ENCODE results near the gene SORCS3. TPM values are rescaled to one million over a fixed set of nuclear protein-coding genes. Genes with fewer than 3 reads are reported as not detected.
A peak's percentile ranks its signal among the peaks of the same experiment; 100 is the strongest.

Gene SORCS3
- total RNA-seq, 1 experiment from 2014 or later, result not detected

- no peak for DNase-seq (ENCODE audit: unreplicated experiment)
- Mint-ChIP-seq H3K9me3 (ENCODE audit: unreplicated experiment) (no peaks in the 10 kb centered on the region), H3K4me1 (ENCODE audit: insufficient read depth, unreplicated experiment) (no peaks in the 10 kb centered on the region), H3K4me3 (ENCODE audit: unreplicated experiment) (no peak overlapping the region), H3K27ac (ENCODE audit: low read depth, unreplicated experiment) (no peak overlapping the region), H3K27me3 (ENCODE audit: insufficient read depth, unreplicated experiment) (peaks cover 31% of the 10 kb centered on the region), H3K36me3 (ENCODE audit: insufficient read depth, unreplicated experiment) (no peaks in the 10 kb centered on the region)
- no peak for TF ChIP-seq CTCF (IDR thresholded peaks at IDR 0.05; ENCODE audit: unreplicated experiment)
- ChIA-PET POLR2A (no interaction called here), CTCF (no interaction called here)
- no TSS peak for BruUV-seq (replicated peaks)
- intact Hi-C loops (cut with micrococcal nuclease), result loop anchor here (10.0 kb wide), 1 partner anchor 1049 kb away; no protein-coding TSS in a partner anchor
Measured at GRCh38 chr10:104646146-104646545, 5.1 kb downstream of the SORCS3 start.

DNA sequence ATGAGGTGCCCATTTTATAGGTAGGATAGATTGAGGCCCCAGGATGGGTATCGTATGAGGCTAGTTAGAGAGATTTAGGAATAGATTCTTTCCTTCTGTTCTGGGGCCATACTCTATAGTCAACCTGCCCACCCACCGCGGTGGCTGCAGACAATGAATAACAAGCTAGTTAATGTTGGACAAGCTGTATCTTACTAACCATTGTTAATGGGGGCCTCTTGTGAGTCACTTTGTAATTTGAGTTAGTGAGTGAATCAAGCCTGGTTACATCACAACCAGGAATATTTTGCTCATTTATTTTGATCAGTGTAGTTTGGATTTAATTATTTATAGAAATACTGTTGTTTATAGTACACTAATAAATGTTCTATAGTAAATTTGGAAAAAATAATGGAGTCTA is 7.3 kb downstream of the SORCS3 start:
- Mint-ChIP-seq H3K27ac (ENCODE audit: low read depth, unreplicated experiment) (no peak overlapping the region), H3K4me3 (ENCODE audit: unreplicated experiment) (no peak overlapping the region), H3K9me3 (ENCODE audit: unreplicated experiment) (no peaks in the 10 kb centered on the region), H3K27me3 (ENCODE audit: insufficient read depth, unreplicated experiment) (peaks cover 24% of the 10 kb centered on the region), H3K4me1 (ENCODE audit: insufficient read depth, unreplicated experiment) (no peaks in the 10 kb centered on the region), H3K36me3 (ENCODE audit: insufficient read depth, unreplicated experiment) (no peaks in the 10 kb centered on the region)
- POLR2A ChIA-PET, result no interaction called here
- no peak for DNase-seq (ENCODE audit: unreplicated experiment)
- intact Hi-C loops (cut with micrococcal nuclease), result loop anchor here (10.0 kb wide), 1 partner anchor 1046 kb away; no protein-coding TSS in a partner anchor
- no TSS peak for BruUV-seq (replicated peaks)
- CTCF ChIA-PET, result interaction anchor here (0.7 to 0.8 kb wide), 2 partner anchors 9 to 163 kb away, joined by 3 read pairs; no protein-coding TSS in a partner anchor
- no peak for TF ChIP-seq CTCF (IDR thresholded peaks at IDR 0.05; ENCODE audit: unreplicated experiment)

GRCh38 chr10:104650072-104650471 is 9.0 kb downstream of the SORCS3 start:
- TF ChIP-seq CTCF (IDR thresholded peaks at IDR 0.05; ENCODE audit: unreplicated experiment), result peak; percentile 39
- POLR2A ChIA-PET, result interaction anchor here (0.6 kb wide), 1 partner anchor 14 kb away, joined by 3 read pairs; no protein-coding TSS in a partner anchor
- CTCF ChIA-PET, result interaction anchor here (0.7 to 2.1 kb wide), 5 partner anchors 12 to 274 kb away, joined by 3 to 6 read pairs (median 4); no protein-coding TSS in a partner anchor
- H3K27ac Mint-ChIP-seq (ENCODE audit: low read depth, unreplicated experiment), result no peak overlapping the region
- intact Hi-C loops (cut with micrococcal nuclease), result loop anchor here (2.0 kb wide), 1 partner anchor 275 kb away; no protein-coding TSS in a partner anchor
- peak; percentile 35 for DNase-seq (ENCODE audit: unreplicated experiment)
- H3K27me3 Mint-ChIP-seq (ENCODE audit: insufficient read depth, unreplicated experiment), result peaks cover 15% of the 10 kb centered on the region
- H3K9me3 Mint-ChIP-seq (ENCODE audit: unreplicated experiment), result no peaks in the 10 kb centered on the region
- H3K4me3 Mint-ChIP-seq (ENCODE audit: unreplicated experiment), result no peak overlapping the region
- no TSS peak for BruUV-seq (replicated peaks)
- no peaks in the 10 kb centered on the region for H3K4me1 Mint-ChIP-seq (ENCODE audit: insufficient read depth, unreplicated experiment)
- H3K36me3 Mint-ChIP-seq (ENCODE audit: insufficient read depth, unreplicated experiment), result no peaks in the 10 kb centered on the region

- DNase-seq (ENCODE audit: unreplicated experiment), result no peak
- BruUV-seq (replicated peaks), result no TSS peak
- Mint-ChIP-seq H3K4me3 (ENCODE audit: unreplicated experiment) (no peak overlapping the region), H3K4me1 (ENCODE audit: insufficient read depth, unreplicated experiment) (no peaks in the 10 kb centered on the region), H3K27me3 (ENCODE audit: insufficient read depth, unreplicated experiment) (peaks cover 15% of the 10 kb centered on the region), H3K27ac (ENCODE audit: low read depth, unreplicated experiment) (no peak overlapping the region), H3K36me3 (ENCODE audit: insufficient read depth, unreplicated experiment) (no peaks in the 10 kb centered on the region), H3K9me3 (ENCODE audit: unreplicated experiment) (no peaks in the 10 kb centered on the region)
- ChIA-PET POLR2A (no interaction called here), CTCF (interaction anchor here (0.7 to 2.1 kb wide), 2 partner anchors 273 to 469 kb away, joined by 3 to 6 read pairs; no protein-coding TSS in a partner anchor)
- intact Hi-C loops (cut with micrococcal nuclease), result loop anchor here (2.0 kb wide), 1 partner anchor 274 kb away; no protein-coding TSS in a partner anchor
- TF ChIP-seq CTCF (IDR thresholded peaks at IDR 0.05; ENCODE audit: unreplicated experiment), result no peak
Measured at GRCh38 chr10:104650635-104651331, 9.7 kb downstream of the SORCS3 start.
